Measurements from ENCODE around the gene KRT25. TPM values are rescaled to one million over a fixed set of nuclear protein-coding genes. Genes with fewer than 3 reads are reported as not detected.
"Not testable (repeated sequence)": the region's sequence is repeated elsewhere in the genome, so short reads cannot be mapped to it uniquely, and the experiment has no call there.

The KRT25 gene
- total and polyA plus RNA-seq, 2 of the 8 experiments (the other 6 are each of a cell fraction or from before 2014, with no cell fraction given) = not detected

- no peak overlapping the region for H3K23ac ChIP-seq (ENCODE audit: insufficient read length)
Measured at GRCh38 chr17:40750391-40750790, 4.7 kb downstream of the KRT25 start.

GRCh38 chr17:40748666-40749065 lies 6.5 kb downstream of the KRT25 start:
- H2BK120ac ChIP-seq (replicated peaks; ENCODE audit: low read depth, low read length); H3K4ac ChIP-seq (replicated peaks; ENCODE audit: insufficient read length, low read depth, low read length); H2AFZ ChIP-seq (ENCODE audit: low read length); H2AK5ac ChIP-seq (ENCODE audit: low read depth, low read length); H3K36me3 ChIP-seq (ENCODE audit: control insufficient read depth in 2 of 4, insufficient read depth in 4 of 4, low read length in 3 of 4); H2BK5ac ChIP-seq (ENCODE audit: low read depth, low read length); H2BK15ac ChIP-seq (ENCODE audit: low read length); H2BK12ac ChIP-seq (ENCODE audit: low read depth, low read length); H3K4me2 ChIP-seq (ENCODE audit: insufficient read depth in 1 of 2, low read depth in 2 of 2, low read length in 2 of 2); H3K56ac ChIP-seq (replicated peaks; ENCODE audit: insufficient read length, low read depth, low read length); H3K18ac ChIP-seq (ENCODE audit: extremely low read depth, low read length); H4K91ac ChIP-seq (replicated peaks; ENCODE audit: insufficient read length, low read length); H3K27me3 ChIP-seq (replicated peaks in 1 of 4; ENCODE audit: control insufficient read depth in 3 of 4, extremely low read depth in 1 of 4, insufficient read depth in 3 of 4, low read length in 3 of 4); H4K8ac ChIP-seq (ENCODE audit: extremely low read depth, insufficient read depth, low read length); H3K4me3 ChIP-seq (ENCODE audit: extremely low read depth in 1 of 4, insufficient read depth in 2 of 4, low read depth in 3 of 4, low read length in 4 of 4); H4K5ac ChIP-seq (ENCODE audit: insufficient read length, low read depth, low read length); H3K9ac ChIP-seq (replicated peaks in 1 of 4; ENCODE audit: extremely low read depth in 1 of 4, low read depth in 3 of 4, low read length in 3 of 4); H3K23me2 ChIP-seq (ENCODE audit: low read depth, low read length); CTCF ChIA-PET (ENCODE audit: partially characterized antibody); H3K79me1 ChIP-seq (ENCODE audit: low read depth, low read length); H4K20me1 ChIP-seq (replicated peaks in 1 of 2; ENCODE audit: control insufficient read depth in 1 of 2, insufficient read depth in 2 of 2, low read length in 2 of 2); H3K23ac ChIP-seq (ENCODE audit: insufficient read length); DNase-seq (ENCODE audit: low read depth in 1 of 2, low spot score in 2 of 2); H3K4me1 ChIP-seq (replicated peaks in 1 of 4; ENCODE audit: control insufficient read depth in 3 of 4, insufficient read depth in 4 of 4, low read length in 3 of 4); H3K14ac ChIP-seq (ENCODE audit: insufficient read length); H2BK20ac ChIP-seq (ENCODE audit: low read length); H3K9me3 ChIP-seq (ENCODE audit: insufficient read depth in 2 of 2, low read depth in 1 of 2, low read length in 1 of 2); H3K79me2 ChIP-seq (ENCODE audit: control insufficient read depth in 1 of 2, insufficient read depth in 2 of 2, low read length in 2 of 2); POLR2A ChIA-PET (ENCODE audit: partially characterized antibody); FAIRE-seq; H3K27ac ChIP-seq (ENCODE audit: low read depth, low read length): not testable (repeated sequence)
- WGBS, 2 experiments (ENCODE audit: extremely low coverage in 1 of 2, insufficient coverage in 1 of 2, insufficient read length in 1 of 2, insufficient replicate concordance in 2 of 2, low coverage in 1 of 2, low lambda C conversion rate in 2 of 2, missing lambda C conversion rate in 1 of 2) = 77% methylated on average over 1 of the region's 1 CpG; no CpG with 5 or more reads in 1 of the 2 experiments

More at GRCh38 chr17:40750391-40750790, 4.7 kb downstream of the KRT25 start:
- CTCF ChIA-PET (ENCODE audit: partially characterized antibody) = interaction anchor here (0.7 to 1.6 kb wide), 4 partner anchors 9 to 131 kb away, joined by 3 to 6 read pairs (median 3); no protein-coding TSS in a partner anchor
- Histone ChIP-seq H3K79me2 (ENCODE audit: control insufficient read depth in 1 of 2, insufficient read depth in 2 of 2, low read length in 2 of 2) (no peaks in the 10 kb centered on the region), H3K27ac (ENCODE audit: low read depth, low read length) (no peak overlapping the region), H2BK120ac (replicated peaks; ENCODE audit: low read depth, low read length) (no peak overlapping the region), H3K4me1 (replicated peaks in 1 of 4; ENCODE audit: control insufficient read depth in 3 of 4, insufficient read depth in 4 of 4, low read length in 3 of 4) (no peaks in the 10 kb centered on the region), H3K14ac (ENCODE audit: insufficient read length) (no peak overlapping the region), H4K20me1 (replicated peaks in 1 of 2; ENCODE audit: control insufficient read depth in 1 of 2, insufficient read depth in 2 of 2, low read length in 2 of 2) (no peaks in the 10 kb centered on the region), H2BK12ac (ENCODE audit: low read depth, low read length) (no peak overlapping the region), H2BK5ac (ENCODE audit: low read depth, low read length) (no peak overlapping the region), H4K5ac (ENCODE audit: insufficient read length, low read depth, low read length) (no peak overlapping the region), H3K4me3 (ENCODE audit: extremely low read depth in 1 of 4, insufficient read depth in 2 of 4, low read depth in 3 of 4, low read length in 4 of 4) (no peak overlapping the region), H3K4me2 (ENCODE audit: insufficient read depth in 1 of 2, low read depth in 2 of 2, low read length in 2 of 2) (no peak overlapping the region), H3K79me1 (ENCODE audit: low read depth, low read length) (no peaks in the 10 kb centered on the region), H3K4ac (replicated peaks; ENCODE audit: insufficient read length, low read depth, low read length) (no peak overlapping the region), H2BK20ac (ENCODE audit: low read length) (no peak overlapping the region), H4K8ac (ENCODE audit: extremely low read depth, insufficient read depth, low read length) (no peak overlapping the region), H2AK5ac (ENCODE audit: low read depth, low read length) (no peak overlapping the region), H2AFZ (ENCODE audit: low read length) (no peak overlapping the region), H3K9me3 (ENCODE audit: insufficient read depth in 2 of 2, low read depth in 1 of 2, low read length in 1 of 2) (no peaks in the 10 kb centered on the region), H3K27me3 (replicated peaks in 1 of 4; ENCODE audit: control insufficient read depth in 3 of 4, extremely low read depth in 1 of 4, insufficient read depth in 3 of 4, low read length in 3 of 4) (peaks cover 0 to 1% (median 0%) of the 10 kb centered on the region in 4 experiments; a peak in 1 of 7 replicates), H3K56ac (replicated peaks; ENCODE audit: insufficient read length, low read depth, low read length) (no peak overlapping the region), H3K9ac (replicated peaks in 1 of 4; ENCODE audit: extremely low read depth in 1 of 4, low read depth in 3 of 4, low read length in 3 of 4) (no peak overlapping the region), H3K18ac (ENCODE audit: extremely low read depth, low read length) (no peak overlapping the region), H3K23me2 (ENCODE audit: low read depth, low read length) (no peaks in the 10 kb centered on the region; the same call in 1 of the 2 replicates), H4K91ac (replicated peaks; ENCODE audit: insufficient read length, low read length) (no peak overlapping the region), H3K36me3 (ENCODE audit: control insufficient read depth in 2 of 4, insufficient read depth in 4 of 4, low read length in 3 of 4) (no peaks in the 10 kb centered on the region), H2BK15ac (ENCODE audit: low read length) (no peak overlapping the region)
- POLR2A ChIA-PET (ENCODE audit: partially characterized antibody) = interaction anchor here (0.6 kb wide), 1 partner anchor 18 kb away, joined by 3 read pairs; no protein-coding TSS in a partner anchor
- no peak for TF ChIP-seq SP2 (IDR thresholded peaks at IDR 0.05; ENCODE audit: low read length)
- DNase-seq (ENCODE audit: low read depth in 1 of 2, low spot score in 2 of 2) (no peak), FAIRE-seq (no peak)
- WGBS, 2 experiments (ENCODE audit: extremely low coverage in 1 of 2, insufficient coverage in 1 of 2, insufficient read length in 1 of 2, insufficient replicate concordance in 2 of 2, low coverage in 1 of 2, low lambda C conversion rate in 2 of 2, missing lambda C conversion rate in 1 of 2) = 90% methylated on average over 6 of the region's 6 CpGs; no CpG with 5 or more reads in 1 of the 2 experiments
